ENCODE data around the gene MACROD2. TPM values are rescaled to one million over a fixed set of nuclear protein-coding genes. Genes with fewer than 3 reads are reported as not detected.

MACROD2 gene
- total RNA-seq, 1 donor from 2014 or later: 78.2 TPM

DNA sequence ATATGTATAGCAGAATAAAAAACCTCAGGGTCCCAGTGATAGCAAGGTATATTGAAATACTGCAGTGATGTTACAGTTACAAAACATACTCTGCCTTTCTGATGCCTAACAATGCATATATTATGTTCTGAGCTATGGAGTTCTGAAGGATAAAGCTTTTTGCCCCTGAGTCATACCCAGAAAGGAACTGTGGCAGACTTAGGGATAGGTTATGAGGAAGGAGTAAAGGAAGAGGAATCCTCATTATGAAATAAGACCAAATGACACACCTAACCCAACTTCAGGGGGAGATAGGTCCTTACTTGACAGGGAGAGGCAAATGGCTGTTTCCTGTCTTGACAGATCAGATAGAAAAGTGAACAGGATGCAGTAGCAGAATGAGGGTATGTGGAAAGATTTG lies 1282.7 kb downstream of the MACROD2 start:
- DNase-seq (no peak), ATAC-seq (no peak)
- TF ChIP-seq, protein P1, sequence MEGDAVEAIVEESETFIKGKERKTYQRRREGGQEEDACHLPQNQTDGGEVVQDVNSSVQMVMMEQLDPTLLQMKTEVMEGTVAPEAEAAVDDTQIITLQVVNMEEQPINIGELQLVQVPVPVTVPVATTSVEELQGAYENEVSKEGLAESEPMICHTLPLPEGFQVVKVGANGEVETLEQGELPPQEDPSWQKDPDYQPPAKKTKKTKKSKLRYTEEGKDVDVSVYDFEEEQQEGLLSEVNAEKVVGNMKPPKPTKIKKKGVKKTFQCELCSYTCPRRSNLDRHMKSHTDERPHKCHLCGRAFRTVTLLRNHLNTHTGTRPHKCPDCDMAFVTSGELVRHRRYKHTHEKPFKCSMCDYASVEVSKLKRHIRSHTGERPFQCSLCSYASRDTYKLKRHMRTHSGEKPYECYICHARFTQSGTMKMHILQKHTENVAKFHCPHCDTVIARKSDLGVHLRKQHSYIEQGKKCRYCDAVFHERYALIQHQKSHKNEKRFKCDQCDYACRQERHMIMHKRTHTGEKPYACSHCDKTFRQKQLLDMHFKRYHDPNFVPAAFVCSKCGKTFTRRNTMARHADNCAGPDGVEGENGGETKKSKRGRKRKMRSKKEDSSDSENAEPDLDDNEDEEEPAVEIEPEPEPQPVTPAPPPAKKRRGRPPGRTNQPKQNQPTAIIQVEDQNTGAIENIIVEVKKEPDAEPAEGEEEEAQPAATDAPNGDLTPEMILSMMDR (IDR thresholded peaks at IDR 0.05): no peak
- Histone ChIP-seq H3K9me3 (no peaks in the 10 kb centered on the region), H3K27ac (no peak overlapping the region), H3K27me3 (no peaks in the 10 kb centered on the region), H3K36me3 (no peaks in the 10 kb centered on the region), H3K4me3 (no peak overlapping the region), H3K4me1 (no peaks in the 10 kb centered on the region)
- intact Hi-C loops (cut with DNase I): no loop called here

DNA sequence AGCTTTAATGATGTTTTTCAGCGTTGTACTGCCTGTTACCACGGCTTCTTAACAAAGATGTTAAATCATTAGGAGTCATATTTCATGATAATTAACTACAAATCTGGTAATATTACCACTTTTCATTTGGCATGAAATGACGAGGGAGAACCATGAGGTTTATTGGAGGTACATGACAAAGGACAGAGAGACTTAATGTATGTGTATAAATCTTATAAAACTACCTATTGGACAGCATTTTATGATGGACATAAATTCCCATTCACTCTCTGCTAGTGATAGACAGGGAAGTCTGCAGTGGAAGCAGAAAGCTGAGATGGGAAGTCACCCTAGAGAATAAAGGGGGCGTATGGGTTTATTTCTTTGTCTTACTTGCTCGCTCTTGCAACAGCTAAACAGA lies 1292.0 kb downstream of the MACROD2 start:
- Histone ChIP-seq H3K36me3 (no peaks in the 10 kb centered on the region), H3K4me1 (no peaks in the 10 kb centered on the region), H3K27me3 (no peaks in the 10 kb centered on the region), H3K27ac (no peak overlapping the region), H3K9me3 (no peaks in the 10 kb centered on the region), H3K4me3 (no peak overlapping the region)
- ATAC-seq (no peak), DNase-seq (no peak)
- TF ChIP-seq, protein P1 (IDR thresholded peaks at IDR 0.05): no peak
- intact Hi-C loops (cut with DNase I): no loop called here

DNA sequence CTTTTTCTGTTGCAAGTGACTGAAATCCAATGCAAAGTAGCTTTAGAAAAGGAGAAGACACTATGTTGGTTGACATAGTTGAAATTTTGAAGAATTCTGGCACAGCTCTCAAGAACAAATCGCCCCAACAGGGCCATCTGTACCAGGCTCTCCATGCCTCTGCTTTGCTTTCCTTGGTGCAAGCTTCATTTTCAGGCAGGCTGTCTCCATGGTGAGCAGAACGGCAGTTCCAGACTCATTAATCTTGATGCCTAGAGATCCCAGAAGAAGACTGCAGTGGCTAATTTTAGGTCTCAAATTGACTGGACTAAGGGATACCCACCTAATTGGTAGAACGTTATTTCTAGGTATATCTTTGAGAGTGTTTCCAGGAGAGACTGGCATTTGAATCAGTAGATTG lies 1292.8 kb downstream of the MACROD2 start:
- no peaks in the 10 kb centered on the region for H3K9me3 ChIP-seq
- no peaks in the 10 kb centered on the region for H3K36me3 ChIP-seq
- H3K27ac ChIP-seq: no peak overlapping the region
- intact Hi-C loops (cut with DNase I): no loop called here
- ATAC-seq (no peak), DNase-seq (no peak)
- H3K4me1 ChIP-seq: no peaks in the 10 kb centered on the region
- TF ChIP-seq, protein P1 (IDR thresholded peaks at IDR 0.05): no peak
- no peaks in the 10 kb centered on the region for H3K27me3 ChIP-seq
- no peak overlapping the region for H3K4me3 ChIP-seq

DNA sequence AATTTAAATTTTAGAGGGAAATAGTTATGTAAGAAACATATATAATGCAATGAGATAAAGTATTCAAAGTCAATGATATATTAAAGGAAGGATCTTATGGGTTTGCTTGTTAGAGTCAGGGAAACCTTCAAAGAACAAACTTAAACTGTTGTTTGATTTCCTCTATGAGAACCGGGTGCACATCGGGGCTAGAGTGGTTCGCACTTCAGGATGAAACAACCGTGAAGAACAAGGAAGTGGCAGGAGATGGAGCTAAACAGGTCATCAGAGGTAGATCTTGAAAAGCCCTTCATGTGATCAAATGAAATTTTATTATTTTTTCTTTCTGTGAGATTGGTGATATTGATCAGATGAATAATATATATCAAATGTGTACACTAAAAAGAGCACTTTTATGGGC lies 1294.0 kb downstream of the MACROD2 start:
- no peaks in the 10 kb centered on the region for H3K9me3 ChIP-seq
- H3K4me1 ChIP-seq: no peaks in the 10 kb centered on the region
- H3K4me3 ChIP-seq: no peak overlapping the region
- no peak overlapping the region for H3K27ac ChIP-seq
- no peaks in the 10 kb centered on the region for H3K36me3 ChIP-seq
- ATAC-seq (no peak), DNase-seq (no peak)
- no peaks in the 10 kb centered on the region for H3K27me3 ChIP-seq
- TF ChIP-seq, protein P1 (IDR thresholded peaks at IDR 0.05): no peak
- intact Hi-C loops (cut with DNase I): no loop called here

DNA sequence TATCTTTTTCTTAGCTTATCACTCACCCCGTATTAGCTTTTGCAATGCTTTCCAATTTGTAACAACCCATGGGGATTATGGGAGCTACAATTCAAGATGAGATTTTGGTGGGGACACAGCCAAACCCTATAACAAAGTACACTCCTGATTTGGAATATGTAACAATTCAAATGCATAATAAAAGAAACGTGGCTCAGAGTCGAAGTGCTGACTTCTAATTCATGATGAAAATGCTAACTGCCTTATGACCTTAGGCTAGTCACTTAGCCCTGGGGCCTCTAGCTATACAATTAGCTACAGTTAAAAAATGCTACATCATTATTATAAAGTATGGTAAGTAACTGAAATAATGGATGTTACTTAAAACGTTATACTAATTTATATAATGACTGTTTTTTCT lies 1297.1 kb downstream of the MACROD2 start:
- intact Hi-C loops (cut with DNase I): no loop called here
- Histone ChIP-seq H3K27me3 (no peaks in the 10 kb centered on the region), H3K4me3 (no peak overlapping the region), H3K4me1 (peaks cover 7% of the 10 kb centered on the region), H3K36me3 (no peaks in the 10 kb centered on the region), H3K9me3 (no peaks in the 10 kb centered on the region), H3K27ac (no peak overlapping the region)
- DNase-seq (no peak), ATAC-seq (no peak)
- TF ChIP-seq, protein P1 (IDR thresholded peaks at IDR 0.05): no peak

DNA sequence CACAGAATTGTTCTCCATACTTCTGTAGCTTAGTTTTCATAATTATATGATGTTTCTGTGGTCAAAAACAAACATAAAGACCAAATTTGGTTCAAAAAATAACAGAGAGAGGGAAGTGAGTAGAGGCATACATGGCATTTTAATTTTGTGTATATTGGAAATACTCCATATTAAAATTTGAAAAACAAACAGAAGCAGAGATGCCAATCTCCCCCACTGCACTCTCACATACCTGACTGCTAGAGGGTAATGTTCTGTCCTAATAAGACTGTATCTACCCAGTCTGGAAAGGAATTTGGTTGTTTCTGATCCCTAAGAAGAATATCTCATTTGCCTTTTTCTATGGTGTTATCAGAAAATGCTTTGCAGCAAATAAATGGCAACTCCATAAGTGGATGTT lies 1301.1 kb downstream of the MACROD2 start:
- peak; percentile 35 for ATAC-seq
- peaks cover 7% of the 10 kb centered on the region for H3K4me1 ChIP-seq
- no peaks in the 10 kb centered on the region for H3K27me3 ChIP-seq

More for the DNA sequence above, 1301.1 kb downstream of the MACROD2 start:
- no peak overlapping the region for H3K27ac ChIP-seq
- H3K36me3 ChIP-seq: no peaks in the 10 kb centered on the region
- intact Hi-C loops (cut with DNase I): no loop called here
- DNase-seq: no peak
- TF ChIP-seq, protein P1 (IDR thresholded peaks at IDR 0.05): no peak
- no peak overlapping the region for H3K4me3 ChIP-seq
- no peaks in the 10 kb centered on the region for H3K9me3 ChIP-seq

All from upper lobe of right lung (tissue), 1 donor.